Activated CD4-positive, alpha-beta memory T cell treated with anti-CD3 and anti-CD28 coated beads, Interleukin-2, amount 10 ng/mL, durations not matched to agents 7 days and 5 days (primary cell): ENCODE data around the gene OST4. TPM values are rescaled to one million over a fixed set of nuclear protein-coding genes. Genes with fewer than 3 reads are reported as not detected.
"Not testable (repeated sequence)": the region's sequence is repeated elsewhere in the genome, so short reads cannot be mapped to it uniquely, and the experiment has no call there.

Source experiments
- CTCF ChIA-PET: fragments of 350-600 bp; sonication (Branson Sonifier 250); formaldehyde crosslinking; loops from one replicate; lab custom pipeline; 2021; ENCODE audit warnings: antibody characterized with exemption, inconsistent platforms; lab: Charles Lee
- POLR2A ChIA-PET: fragments of 350-600 bp; sonication (Branson Sonifier 250); formaldehyde crosslinking; loops from one replicate; lab custom pipeline; 2021; ENCODE audit warnings: antibody characterized with exemption; lab: Charles Lee
- DNase-seq: peaks from one replicate; pipeline ENCODE4 v3.0.0-alpha.2; 2020
- H3K27ac Mint-ChIP-seq: one replicate; pipeline ENCODE4 v1.8.0; 2021; ENCODE audit warnings: mild to moderate bottlenecking, mixed read lengths
- H3K27me3 Mint-ChIP-seq: one replicate; pipeline ENCODE4 v1.8.0; 2021; ENCODE audit warnings: mixed read lengths
- H3K36me3 Mint-ChIP-seq: one replicate; pipeline ENCODE4 v1.8.0; 2021; ENCODE audit warnings: low read depth, mixed read lengths
- H3K4me1 Mint-ChIP-seq: one replicate; pipeline ENCODE4 v1.8.0; 2021; ENCODE audit warnings: mixed read lengths
- H3K4me3 Mint-ChIP-seq: one replicate; pipeline ENCODE4 v1.8.0; 2021; ENCODE audit warnings: mild to moderate bottlenecking, mixed read lengths
- H3K9me3 Mint-ChIP-seq: one replicate; pipeline ENCODE4 v1.8.0; 2021; ENCODE audit warnings: mixed read lengths
- total RNA-seq, 2 experiments: library from RNA; stranded (reverse); gene quantifications; one replicate each; pipeline ENCODE4 v1.2.3, GENCODE V29; 2021

The OST4 gene
- total RNA-seq, 2 experiments from 2014 or later, result 305 to 312 TPM

DNA sequence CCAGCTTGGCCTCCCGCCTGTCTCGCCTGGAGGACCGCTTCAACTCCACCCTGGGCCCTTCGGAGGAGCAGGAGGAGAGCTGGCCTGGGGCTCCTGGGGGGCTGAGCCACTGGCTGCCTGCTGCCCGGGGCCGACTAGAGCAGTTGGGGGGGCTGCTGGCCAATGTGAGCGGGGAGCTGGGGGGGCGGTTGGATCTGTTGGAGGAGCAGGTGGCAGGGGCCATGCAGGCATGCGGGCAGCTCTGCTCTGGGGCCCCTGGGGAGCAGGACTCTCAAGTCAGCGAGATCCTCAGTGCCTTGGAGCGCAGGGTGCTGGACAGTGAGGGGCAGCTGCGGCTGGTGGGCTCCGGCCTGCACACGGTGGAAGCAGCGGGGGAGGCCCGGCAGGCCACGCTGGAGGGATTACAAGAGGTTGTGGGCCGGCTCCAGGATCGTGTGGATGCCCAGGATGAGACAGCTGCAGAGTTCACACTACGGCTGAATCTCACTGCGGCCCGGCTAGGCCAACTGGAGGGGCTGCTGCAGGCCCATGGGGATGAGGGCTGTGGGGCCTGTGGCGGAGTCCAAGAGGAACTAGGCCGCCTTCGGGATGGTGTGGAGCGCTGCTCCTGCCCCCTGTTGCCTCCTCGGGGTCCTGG, 11.4 kb upstream of the OST4 start:
- Mint-ChIP-seq H3K4me1 (peaks cover 51% of the 10 kb centered on the region), H3K36me3 (no peaks in the 10 kb centered on the region), H3K27me3 (peaks cover under 1% of the 10 kb centered on the region), H3K9me3 (no peaks in the 10 kb centered on the region), H3K27ac (peak overlapping the region; percentile 26), H3K4me3 (no peak overlapping the region)
- DNase-seq, result no peak
- POLR2A ChIA-PET, result interaction anchor here (0.7 to 11.8 kb wide), 7 partner anchors 9 to 121 kb away, joined by 3 to 125 read pairs (median 6); partner anchors contain the start of genes AGBL5, OST4 and PREB
- CTCF ChIA-PET, result interaction anchor here (1.3 to 1.6 kb wide), 2 partner anchors 12 to 14 kb away, joined by 3 to 4 read pairs; partner anchors contain the start of gene OST4

DNA sequence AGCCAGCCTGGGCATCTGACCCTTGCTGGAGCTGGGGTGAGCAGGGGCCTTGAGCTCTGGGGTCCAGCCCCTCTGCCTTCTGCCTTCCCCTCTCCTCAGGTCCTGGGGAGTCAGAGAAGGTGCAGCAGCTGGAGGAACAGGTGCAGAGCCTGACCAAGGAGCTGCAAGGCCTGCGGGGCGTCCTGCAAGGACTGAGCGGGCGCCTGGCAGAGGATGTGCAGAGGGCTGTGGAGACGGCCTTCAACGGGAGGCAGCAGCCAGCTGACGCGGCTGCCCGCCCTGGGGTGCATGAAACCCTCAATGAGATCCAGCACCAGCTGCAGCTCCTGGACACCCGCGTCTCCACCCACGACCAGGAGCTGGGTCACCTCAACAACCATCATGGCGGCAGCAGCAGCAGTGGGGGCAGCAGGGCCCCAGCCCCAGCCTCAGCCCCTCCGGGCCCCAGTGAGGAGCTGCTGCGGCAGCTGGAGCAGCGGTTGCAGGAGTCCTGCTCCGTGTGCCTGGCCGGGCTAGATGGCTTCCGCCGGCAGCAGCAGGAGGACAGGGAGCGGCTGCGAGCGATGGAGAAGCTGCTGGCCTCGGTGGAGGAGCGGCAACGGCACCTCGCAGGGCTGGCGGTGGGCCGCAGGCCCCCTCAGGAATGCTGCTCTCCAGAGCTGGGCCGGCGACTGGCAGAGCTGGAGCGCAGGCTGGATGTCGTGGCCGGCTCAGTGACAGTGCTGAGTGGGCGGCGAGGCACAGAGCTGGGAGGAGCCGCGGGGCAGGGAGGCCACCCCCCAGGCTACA, 10.7 kb upstream of the OST4 start:
- ChIA-PET POLR2A (interaction anchor here (0.7 to 11.8 kb wide), 7 partner anchors 9 to 122 kb away, joined by 3 to 125 read pairs (median 6); partner anchors contain the start of genes AGBL5, OST4 and PREB), CTCF (interaction anchor here (1.3 to 3.4 kb wide), 6 partner anchors 10 to 51 kb away, joined by 3 to 16 read pairs (median 4); partner anchors contain the start of genes AGBL5, OST4 and TMEM214)
- Mint-ChIP-seq H3K4me1 (peaks cover 47% of the 10 kb centered on the region), H3K4me3 (no peak overlapping the region), H3K27ac (peak overlapping the region; percentile 96), H3K36me3 (no peaks in the 10 kb centered on the region), H3K9me3 (no peaks in the 10 kb centered on the region), H3K27me3 (peaks cover 2% of the 10 kb centered on the region)
- DNase-seq, result no peak

- H3K4me1 Mint-ChIP-seq, result peaks cover 51% of the 10 kb centered on the region
- POLR2A ChIA-PET, result interaction anchor here (0.7 to 11.8 kb wide), 11 partner anchors 7 to 329 kb away, joined by 3 to 125 read pairs (median 3); partner anchors contain the start of genes AGBL5, OST4, PPM1G and TMEM214
- no peak for DNase-seq
Observed at GRCh38 chr2:27080603-27080936, 9.1 kb upstream of the OST4 start.

GRCh38 chr2:27080140-27080469, 8.7 kb upstream of the OST4 start:
- Mint-ChIP-seq H3K4me3 (no peak overlapping the region), H3K27me3 (peaks cover 2% of the 10 kb centered on the region), H3K4me1 (peaks cover 51% of the 10 kb centered on the region), H3K27ac (peak overlapping the region; percentile 72), H3K9me3 (no peaks in the 10 kb centered on the region), H3K36me3 (no peaks in the 10 kb centered on the region)
- DNase-seq, result no peak
- POLR2A ChIA-PET, result interaction anchor here (0.7 to 11.8 kb wide), 4 partner anchors 8 to 48 kb away, joined by 3 to 107 read pairs (median 3); partner anchors contain the start of genes AGBL5, OST4 and TMEM214
- CTCF ChIA-PET, result interaction anchor here (1.3 to 3.4 kb wide), 2 partner anchors 20 to 29 kb away, joined by 3 to 16 read pairs; partner anchors contain the start of gene AGBL5

More at GRCh38 chr2:27080603-27080936, 9.1 kb upstream of the OST4 start:
- Mint-ChIP-seq H3K4me3 (no peak overlapping the region), H3K9me3 (no peaks in the 10 kb centered on the region), H3K36me3 (no peaks in the 10 kb centered on the region), H3K27me3 (peaks cover 2% of the 10 kb centered on the region), H3K27ac (peak overlapping the region; percentile 96)
- CTCF ChIA-PET, result interaction anchor here (0.7 to 3.4 kb wide), 6 partner anchors 9 to 53 kb away, joined by 3 to 16 read pairs (median 4); partner anchors contain the start of genes AGBL5 and OST4

DNA sequence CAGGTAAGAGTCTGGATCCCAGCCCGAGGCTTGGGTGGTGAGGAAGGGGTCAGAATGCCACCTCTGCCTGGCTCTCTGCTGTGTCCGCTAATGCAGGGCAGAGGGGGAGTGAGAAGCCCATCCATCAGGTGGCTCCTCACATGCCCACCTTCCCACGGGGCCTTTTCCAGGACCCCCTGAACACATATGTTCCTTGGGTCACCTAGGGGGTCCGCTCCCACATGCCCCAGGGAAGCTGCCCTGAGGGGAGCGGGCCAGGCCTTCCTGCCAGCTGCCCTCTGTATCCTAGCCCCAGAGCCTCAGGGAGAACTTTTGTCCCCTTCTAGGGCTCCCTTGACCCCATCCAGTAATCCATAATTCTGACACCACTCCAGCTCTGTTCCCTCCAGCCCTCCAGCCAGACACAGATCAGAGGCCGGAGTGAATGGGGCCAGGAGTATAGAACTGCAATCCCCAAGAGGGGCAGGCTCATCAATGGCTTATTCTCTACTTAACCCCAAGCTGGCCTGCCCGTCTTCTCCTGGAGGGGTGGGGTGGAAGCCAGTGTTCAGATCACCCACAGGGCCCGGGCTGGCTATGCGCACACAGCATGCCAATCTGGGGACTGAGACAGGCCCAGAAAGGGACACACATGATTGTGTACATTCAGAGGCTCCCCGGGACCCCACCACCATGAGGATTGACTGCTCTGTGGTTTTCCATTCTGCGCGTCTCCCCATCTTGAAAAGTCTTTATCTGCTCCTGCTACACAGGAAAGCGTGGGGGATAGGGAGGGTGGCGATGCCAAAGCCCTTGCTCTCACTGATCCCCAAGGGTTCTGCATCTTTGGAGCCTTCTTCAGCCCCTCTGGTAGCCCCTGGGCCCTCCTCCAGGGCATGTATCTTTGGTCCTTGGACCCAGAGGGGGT, 8.0 kb upstream of the OST4 start:
- no peak for DNase-seq
- H3K27ac Mint-ChIP-seq, result no peak overlapping the region
- H3K36me3 Mint-ChIP-seq, result no peaks in the 10 kb centered on the region
- ChIA-PET POLR2A (interaction anchor here (0.7 to 11.8 kb wide), 3 partner anchors 8 to 27 kb away, joined by 3 to 107 read pairs (median 3); partner anchors contain the start of genes AGBL5 and OST4), CTCF (interaction anchor here (3.4 kb wide), 1 partner anchor 28 kb away, joined by 16 read pairs; the partner anchor contains the start of gene AGBL5)
- no peak overlapping the region for H3K4me3 Mint-ChIP-seq
- H3K27me3 Mint-ChIP-seq, result peaks cover 2% of the 10 kb centered on the region
- H3K9me3 Mint-ChIP-seq, result no peaks in the 10 kb centered on the region
- H3K4me1 Mint-ChIP-seq, result peaks cover 52% of the 10 kb centered on the region

DNA sequence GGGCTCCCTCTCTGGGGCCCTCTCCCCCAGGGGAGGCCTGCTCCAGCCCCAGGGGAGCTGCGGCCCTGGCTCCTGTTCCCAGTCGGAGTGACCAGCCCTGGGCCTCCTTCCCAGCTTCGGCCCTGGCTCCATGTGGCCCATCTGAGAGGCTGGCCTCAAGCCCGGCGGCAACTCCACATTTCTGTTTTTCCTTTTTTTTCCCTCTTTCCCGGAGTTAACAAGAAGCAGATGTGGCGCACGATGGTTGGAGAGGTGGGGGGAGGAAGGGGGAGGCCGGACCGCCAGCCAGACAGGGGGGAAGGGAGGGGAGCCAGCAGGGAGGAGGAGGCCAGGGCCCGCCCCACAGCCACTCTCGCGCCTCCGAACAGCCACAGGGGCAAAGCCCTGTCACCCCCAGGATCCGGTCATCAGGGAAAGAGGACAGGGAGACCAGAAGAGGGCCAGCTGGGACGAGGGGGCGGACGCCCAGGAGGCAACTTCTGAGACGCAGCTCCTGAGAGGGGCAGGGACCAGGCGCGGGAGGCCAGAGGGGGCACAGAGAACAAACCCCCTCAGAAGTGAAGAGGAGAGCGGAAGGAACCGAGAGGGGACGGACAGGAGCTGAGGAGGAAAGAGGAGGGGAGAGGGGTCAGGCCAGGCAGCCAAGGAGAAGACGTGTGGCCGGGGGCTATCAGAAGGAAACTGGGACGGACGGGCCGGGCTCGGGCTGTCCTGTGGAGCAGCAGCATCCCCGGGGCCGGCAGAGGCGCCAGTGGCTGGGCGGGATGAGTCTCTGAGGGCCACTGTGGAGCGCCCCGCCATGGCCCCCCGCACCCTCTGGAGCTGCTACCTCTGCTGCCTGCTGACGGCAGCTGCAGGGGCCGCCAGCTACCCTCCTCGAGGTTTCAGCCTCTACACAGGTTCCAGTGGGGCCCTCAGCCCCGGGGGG, 7.1 kb upstream of the OST4 start, which contains the start of gene EMILIN1:
Gene EMILIN1, plus strand, starts transcription at position 349 of the 928 bp plus-strand sequence. Its CDS starts 451 bp downstream, at position 800.
- no peaks in the 10 kb centered on the region for H3K9me3 Mint-ChIP-seq
- H3K27me3 Mint-ChIP-seq, result peaks cover 2% of the 10 kb centered on the region
- ChIA-PET CTCF (no interaction called here), POLR2A (interaction anchor here (1.1 kb wide), 1 partner anchor 27 kb away, joined by 3 read pairs; the partner anchor contains the start of gene AGBL5)
- no peak for DNase-seq
- no peak within 1 kb of the TSS for H3K4me3 Mint-ChIP-seq
- no peaks in the 10 kb centered on the region for H3K36me3 Mint-ChIP-seq
- peak within 1 kb of the TSS; percentile 18 for H3K27ac Mint-ChIP-seq
- H3K4me1 Mint-ChIP-seq, result peaks cover 54% of the 10 kb centered on the region

GRCh38 chr2:27077231-27077630, 5.8 kb upstream of the OST4 start:
- no peak overlapping the region for H3K27ac Mint-ChIP-seq
- H3K27me3 Mint-ChIP-seq, result peaks cover 2% of the 10 kb centered on the region
- peaks cover 64% of the 10 kb centered on the region for H3K4me1 Mint-ChIP-seq
- no peaks in the 10 kb centered on the region for H3K36me3 Mint-ChIP-seq
- POLR2A ChIA-PET, result interaction anchor here (1.1 to 7.4 kb wide), 3 partner anchors 8 to 26 kb away, joined by 3 to 125 read pairs (median 4); partner anchors contain the start of genes AGBL5 and KHK
- H3K4me3 Mint-ChIP-seq, result no peak overlapping the region
- H3K9me3 Mint-ChIP-seq, result no peaks in the 10 kb centered on the region
- CTCF ChIA-PET, result interaction anchor here (0.6 to 0.9 kb wide), 2 partner anchors 26 to 599 kb away, joined by 3 read pairs; partner anchors contain the start of gene AGBL5
- no peak for DNase-seq

GRCh38 chr2:27076323-27076722, 4.9 kb upstream of the OST4 start:
- ChIA-PET POLR2A (interaction anchor here (0.6 to 7.4 kb wide), 3 partner anchors 8 to 279 kb away, joined by 3 to 125 read pairs (median 4); partner anchors contain the start of gene KHK), CTCF (interaction anchor here (0.9 kb wide), 1 partner anchor 25 kb away, joined by 3 read pairs; the partner anchor contains the start of gene AGBL5)
- Mint-ChIP-seq H3K36me3 (no peaks in the 10 kb centered on the region), H3K4me1 (peaks cover 60% of the 10 kb centered on the region), H3K27me3 (peaks cover 2% of the 10 kb centered on the region), H3K4me3 (no peak overlapping the region), H3K9me3 (no peaks in the 10 kb centered on the region), H3K27ac (peak overlapping the region; percentile 51)
- DNase-seq, result no peak

DNA sequence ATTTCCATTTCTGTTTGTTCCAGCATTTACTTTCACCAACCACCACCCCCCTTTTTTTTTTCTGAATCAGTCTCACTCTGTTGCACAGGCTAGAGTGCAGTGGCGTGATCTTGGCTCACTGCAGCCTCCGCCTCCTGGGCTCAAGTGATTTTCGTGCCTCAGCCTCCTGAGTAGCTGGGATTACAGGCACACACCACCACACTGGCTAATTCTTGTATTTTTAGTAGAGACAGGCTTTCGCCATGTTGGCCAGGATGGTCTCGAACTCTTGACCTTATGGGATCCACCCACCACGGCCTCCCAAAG, 4.1 kb upstream of the OST4 start:
- ChIA-PET POLR2A (interaction anchor here (1.2 to 10.7 kb wide), 4 partner anchors 9 to 42 kb away, joined by 3 to 196 read pairs (median 68); partner anchors contain the start of genes AGBL5 and KHK), CTCF (interaction anchor here (3.3 kb wide), 1 partner anchor 25 kb away, joined by 10 read pairs; the partner anchor contains the start of gene AGBL5)
- not testable (repeated sequence) for DNase-seq, H3K27me3 Mint-ChIP-seq, H3K36me3 Mint-ChIP-seq, H3K4me3 Mint-ChIP-seq, H3K9me3 Mint-ChIP-seq
- H3K27ac Mint-ChIP-seq, result peak overlapping the region; percentile 79
- H3K4me1 Mint-ChIP-seq, result peaks cover 59% of the 10 kb centered on the region

- Mint-ChIP-seq H3K9me3 (no peaks in the 10 kb centered on the region), H3K27me3 (peaks cover 2% of the 10 kb centered on the region), H3K4me1 (peaks cover 59% of the 10 kb centered on the region), H3K36me3 (peaks cover 8% of the 10 kb centered on the region), H3K27ac (peak overlapping the region; percentile 79), H3K4me3 (no peak overlapping the region)
- POLR2A ChIA-PET, result interaction anchor here (1.2 to 10.7 kb wide), 4 partner anchors 9 to 41 kb away, joined by 3 to 196 read pairs (median 68); partner anchors contain the start of genes AGBL5 and KHK
- peak; percentile 63 for DNase-seq
- CTCF ChIA-PET, result interaction anchor here (0.8 to 3.3 kb wide), 2 partner anchors 12 to 24 kb away, joined by 3 to 10 read pairs; partner anchors contain the start of genes AGBL5 and KHK
Observed at GRCh38 chr2:27074738-27075565, 3.5 kb upstream of the OST4 start.
